Stimulated activated CD8-positive, alpha-beta memory T cell treated with anti-CD3 and anti-CD28 coated beads, Interleukin-4, amount 100 ng/mL, for 48 hours (primary cell): ENCODE results near the gene SNAPC5.
"Not testable (repeated sequence)": the region's sequence is repeated elsewhere in the genome, so short reads cannot be mapped to it uniquely, and the experiment has no call there.

Experiments
- DNase-seq: peaks from one replicate; pipeline ENCODE4 v3.0.0-alpha.2; 2020

Gene SNAPC5

GRCh38 chr15:66489179-66489791 lies 8.3 kb downstream of the SNAPC5 start:
- no peak for DNase-seq

GRCh38 chr15:66488525-66488924 lies 9.0 kb downstream of the SNAPC5 start:
- no peak for DNase-seq

GRCh38 chr15:66486887-66487286 lies 10.7 kb downstream of the SNAPC5 start:
- no peak for DNase-seq

GRCh38 chr15:66484539-66485112 lies 12.9 kb downstream of the SNAPC5 start:
- DNase-seq, result no peak

GRCh38 chr15:66483131-66483566 lies 14.4 kb downstream of the SNAPC5 start:
- no peak for DNase-seq

GRCh38 chr15:66482539-66482938 lies 15.0 kb downstream of the SNAPC5 start:
- no peak for DNase-seq

GRCh38 chr15:66481107-66481856 lies 16.3 kb downstream of the SNAPC5 start:
- no peak for DNase-seq

- no peak for DNase-seq
Observed at GRCh38 chr15:66480267-66480666, 17.3 kb downstream of the SNAPC5 start.

- DNase-seq, result no peak
Observed at GRCh38 chr15:66477011-66477410, 20.6 kb downstream of the SNAPC5 start.

- no peak for DNase-seq
Observed at GRCh38 chr15:66476535-66476934, 21.0 kb downstream of the SNAPC5 start.

GRCh38 chr15:66474963-66475362 lies 22.6 kb downstream of the SNAPC5 start:
- DNase-seq, result no peak

- DNase-seq, result no peak
Observed at GRCh38 chr15:66474135-66474534, 23.4 kb downstream of the SNAPC5 start.

- peak; percentile 28 for DNase-seq
Observed at GRCh38 chr15:66472176-66472999, 25.2 kb downstream of the SNAPC5 start.

GRCh38 chr15:66470825-66471224 lies 26.7 kb downstream of the SNAPC5 start:
- not testable (repeated sequence) for DNase-seq

GRCh38 chr15:66467162-66468040 lies 30.2 kb downstream of the SNAPC5 start:
- DNase-seq, result not testable (repeated sequence)

GRCh38 chr15:66465294-66465693 lies 32.3 kb downstream of the SNAPC5 start:
- not testable (repeated sequence) for DNase-seq

GRCh38 chr15:66462627-66463026 lies 34.9 kb downstream of the SNAPC5 start:
- no peak for DNase-seq

GRCh38 chr15:66461917-66462316 lies 35.6 kb downstream of the SNAPC5 start:
- no peak for DNase-seq

- DNase-seq, result not testable (repeated sequence)
Observed at GRCh38 chr15:66461294-66461693, 36.3 kb downstream of the SNAPC5 start.

- no peak for DNase-seq
Observed at GRCh38 chr15:66459818-66460615, 37.5 kb downstream of the SNAPC5 start.

GRCh38 chr15:66456211-66456610 lies 41.4 kb downstream of the SNAPC5 start:
- peak; percentile 31 for DNase-seq
